Measurements from ENCODE around the gene RGL2.

Gene RGL2

DNA sequence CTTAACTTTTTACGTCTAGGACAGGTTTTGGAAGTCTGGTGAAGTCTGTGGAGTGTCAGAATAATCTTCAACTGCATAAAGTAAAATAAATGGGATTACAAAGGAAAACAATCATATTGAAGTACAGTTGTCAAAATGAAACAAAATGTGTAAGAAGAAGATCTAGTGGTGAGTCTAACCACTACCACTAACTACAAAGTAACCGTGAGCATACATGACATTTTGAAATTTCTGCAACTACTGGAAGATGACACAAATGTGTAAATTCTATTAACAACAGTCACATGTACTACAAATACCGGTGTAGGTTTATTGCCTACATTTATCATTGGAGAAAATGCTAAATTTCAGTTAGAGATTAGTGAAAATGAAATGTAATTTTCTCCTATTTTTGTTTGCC, 56.8 kb downstream of the RGL2 start:
- no peak overlapping the region for H3K4me2 ChIP-seq
- no peak overlapping the region for H3K9ac ChIP-seq
- no peaks in the 10 kb centered on the region for H3K36me3 ChIP-seq
- H3K4me3 ChIP-seq: no peak overlapping the region
- TF ChIP-seq Cebpa-rat (IDR thresholded peaks at IDR 0.05): no peak
- H3K4me1 ChIP-seq: no peaks in the 10 kb centered on the region
- no peaks in the 10 kb centered on the region for H3K9me3 ChIP-seq
- no peaks in the 10 kb centered on the region for H4K20me1 ChIP-seq
- H3K27me3 ChIP-seq: no peaks in the 10 kb centered on the region
- H3K27ac ChIP-seq: no peak overlapping the region
